RWPE1 (cell line): ENCODE data around the gene COMP.
A peak's percentile ranks its signal among the peaks of the same experiment; 100 is the strongest.
"Not testable (repeated sequence)": the region's sequence is repeated elsewhere in the genome, so short reads cannot be mapped to it uniquely, and the experiment has no call there.

ENCODE experiments used
- CTCF ChIA-PET: fragments of 350-600 bp; sonication (Branson Sonifier 250); formaldehyde crosslinking; extraction: SDS; loops from one replicate; lab custom pipeline; 2021; lab: Yijun Ruan, JAX
- POLR2A ChIA-PET: fragments of 400-600 bp; formaldehyde crosslinking; extraction: SDS; loops from one replicate; lab custom pipeline; 2020; ENCODE audit warnings: antibody characterized with exemption; ENCODE audit not compliant: low non-redundant PET; lab: Yijun Ruan, JAX
- DNase-seq: peaks from one replicate; pipeline ENCODE4 v3.0.0; 2012; ENCODE audit warnings: low spot score
- H3K27ac ChIP-seq: fragments of 450-650 bp; 2 replicates; pipeline ENCODE4 v1.5.1; 2017
- TF ChIP-seq, protein P1 (sequence below): fragments of 450-650 bp; conservative IDR thresholded peaks from 2 replicates; pipeline ENCODE4 v1.5.1; 2017; ENCODE audit warnings: low read depth, mild to moderate bottlenecking

Gene COMP

GRCh38 chr19:18833141-18833476 is 42.0 kb upstream of the COMP start:
- POLR2A ChIA-PET, result no interaction called here
- CTCF ChIA-PET, result interaction anchor here (0.6 to 1.3 kb wide), 5 partner anchors 24 to 226 kb away, joined by 3 to 5 read pairs (median 4); no protein-coding TSS in a partner anchor
- TF ChIP-seq, protein P1, sequence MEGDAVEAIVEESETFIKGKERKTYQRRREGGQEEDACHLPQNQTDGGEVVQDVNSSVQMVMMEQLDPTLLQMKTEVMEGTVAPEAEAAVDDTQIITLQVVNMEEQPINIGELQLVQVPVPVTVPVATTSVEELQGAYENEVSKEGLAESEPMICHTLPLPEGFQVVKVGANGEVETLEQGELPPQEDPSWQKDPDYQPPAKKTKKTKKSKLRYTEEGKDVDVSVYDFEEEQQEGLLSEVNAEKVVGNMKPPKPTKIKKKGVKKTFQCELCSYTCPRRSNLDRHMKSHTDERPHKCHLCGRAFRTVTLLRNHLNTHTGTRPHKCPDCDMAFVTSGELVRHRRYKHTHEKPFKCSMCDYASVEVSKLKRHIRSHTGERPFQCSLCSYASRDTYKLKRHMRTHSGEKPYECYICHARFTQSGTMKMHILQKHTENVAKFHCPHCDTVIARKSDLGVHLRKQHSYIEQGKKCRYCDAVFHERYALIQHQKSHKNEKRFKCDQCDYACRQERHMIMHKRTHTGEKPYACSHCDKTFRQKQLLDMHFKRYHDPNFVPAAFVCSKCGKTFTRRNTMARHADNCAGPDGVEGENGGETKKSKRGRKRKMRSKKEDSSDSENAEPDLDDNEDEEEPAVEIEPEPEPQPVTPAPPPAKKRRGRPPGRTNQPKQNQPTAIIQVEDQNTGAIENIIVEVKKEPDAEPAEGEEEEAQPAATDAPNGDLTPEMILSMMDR, result no peak
- H3K27ac ChIP-seq, result peak overlapping the region; percentile 79
- DNase-seq, result no peak

DNA sequence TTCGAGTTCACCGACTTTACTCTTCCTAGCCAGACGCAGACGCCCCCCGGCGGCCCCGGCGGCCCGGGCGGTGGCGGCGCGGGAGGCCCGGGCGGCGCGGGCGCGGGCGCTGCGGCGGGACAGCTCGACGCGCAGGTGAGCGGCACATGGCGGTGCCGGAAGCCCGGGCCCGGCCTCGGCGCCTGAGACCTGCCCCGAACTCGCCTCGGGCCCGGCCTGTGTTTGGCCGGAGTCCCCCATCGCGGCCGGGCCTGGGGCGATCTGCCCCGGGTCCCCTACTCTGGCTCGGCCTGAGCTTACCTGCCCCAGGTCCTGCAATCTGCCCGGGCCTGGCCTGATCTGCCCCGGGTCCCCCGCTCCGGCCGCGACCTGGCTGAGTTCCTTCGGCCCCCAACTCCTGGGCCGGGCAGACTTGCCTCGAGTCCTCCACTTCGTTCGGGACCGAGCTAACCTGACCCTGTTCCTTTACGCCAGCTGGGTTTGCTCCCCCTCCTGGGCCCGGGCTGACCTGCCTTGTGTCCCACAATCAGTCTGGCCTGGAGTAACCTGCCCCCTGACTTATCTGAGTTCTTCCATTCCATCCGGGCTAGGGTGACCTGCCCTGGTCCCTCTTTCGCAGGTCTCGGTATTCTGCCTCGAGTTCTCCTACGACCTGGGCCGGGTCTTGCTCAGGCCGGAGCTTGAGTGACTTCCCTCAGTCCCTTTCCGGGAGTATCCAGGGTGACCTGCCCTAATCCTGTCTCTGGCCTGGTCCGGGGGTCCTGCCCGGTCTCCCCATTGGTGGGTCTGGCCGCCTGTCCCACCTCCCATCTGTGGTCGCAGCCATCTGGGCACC is 41.4 kb upstream of the COMP start:
- TF ChIP-seq, protein P1, result no peak; the same call in 1 of the 2 replicates
- peak overlapping the region; percentile 79 for H3K27ac ChIP-seq
- ChIA-PET CTCF (interaction anchor here (0.5 to 1.2 kb wide), 6 partner anchors 10 to 239 kb away, joined by 3 to 5 read pairs (median 3); no protein-coding TSS in a partner anchor), POLR2A (interaction anchor here (0.5 to 1.1 kb wide), 3 partner anchors 15 to 332 kb away, joined by 4 to 6 read pairs (median 4); no protein-coding TSS in a partner anchor)
- DNase-seq, result peak; percentile 45

DNA sequence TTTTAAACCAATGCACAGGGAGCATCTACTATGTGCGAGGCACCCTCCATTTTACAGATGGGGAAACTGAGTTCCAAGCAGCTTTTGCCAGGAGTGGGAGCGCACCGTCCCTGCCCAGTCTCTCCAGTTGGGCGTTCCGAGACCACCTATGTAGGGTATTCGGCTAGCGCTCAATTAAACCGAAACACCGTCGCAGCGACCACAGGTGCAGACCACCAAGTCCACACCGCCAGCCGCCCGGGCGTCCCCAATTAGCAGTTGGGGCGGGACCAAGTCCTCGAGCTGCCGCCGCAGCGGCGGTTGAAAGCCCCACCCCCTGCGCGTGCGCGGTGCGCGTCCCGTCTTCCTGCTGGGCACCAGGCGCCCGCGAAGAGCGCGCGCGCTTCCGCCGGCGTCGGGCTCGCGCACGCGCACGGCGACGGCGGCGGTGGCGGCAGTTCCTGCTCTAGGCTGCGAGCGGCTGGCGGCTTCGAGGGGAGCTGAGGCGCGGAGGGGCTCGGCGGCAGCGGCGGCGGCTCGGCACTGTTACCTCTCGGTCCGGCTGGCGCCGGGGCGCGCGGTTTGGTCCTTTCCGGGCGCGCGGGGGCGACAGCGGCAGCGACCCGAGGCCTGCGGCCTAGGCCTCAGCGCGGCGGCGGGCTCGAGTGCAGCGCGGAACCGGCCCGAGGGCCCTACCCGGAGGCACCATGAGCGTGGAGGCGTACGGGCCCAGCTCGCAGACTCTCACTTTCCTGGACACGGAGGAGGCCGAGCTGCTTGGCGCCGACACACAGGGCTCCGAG is 40.6 kb upstream of the COMP start, which contains the start of gene UPF1:
Gene UPF1 (plus strand): TSS at position 436 of the 782 bp plus-strand sequence. CDS start 251 bp downstream, at position 687.
- DNase-seq, result peak; percentile 91
- ChIA-PET CTCF (interaction anchor here (0.5 to 1.2 kb wide), 9 partner anchors 10 to 381 kb away, joined by 3 to 6 read pairs (median 3); no protein-coding TSS in a partner anchor), POLR2A (interaction anchor here (0.5 to 1.1 kb wide), 3 partner anchors 14 to 331 kb away, joined by 4 to 6 read pairs (median 4); no protein-coding TSS in a partner anchor)
- peak within 1 kb of the TSS; percentile 79 for H3K27ac ChIP-seq
- TF ChIP-seq, protein P1, result no peak

DNA sequence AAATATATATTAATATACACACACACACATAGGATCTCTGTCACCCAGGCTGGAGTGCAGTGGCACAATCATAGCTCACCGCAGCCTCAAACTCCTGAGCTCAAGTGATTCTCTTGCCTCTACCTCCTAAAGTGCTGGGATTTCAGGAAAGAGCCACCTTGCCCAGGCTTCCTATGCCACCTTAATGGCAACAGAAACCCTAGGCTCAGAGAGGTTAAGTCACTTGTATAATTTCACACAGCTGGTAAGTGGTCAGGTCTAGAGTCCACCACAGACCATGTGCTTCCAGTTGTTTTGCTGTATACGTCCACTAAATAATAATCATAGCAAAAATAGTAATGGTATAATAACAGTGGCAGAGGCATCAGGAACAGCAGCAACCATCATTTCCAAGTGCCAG is 39.4 kb upstream of the COMP start:
- ChIA-PET CTCF (interaction anchor here (0.6 kb wide), 2 partner anchors 286 to 541 kb away, joined by 3 read pairs; no protein-coding TSS in a partner anchor), POLR2A (no interaction called here)
- TF ChIP-seq, protein P1, result no peak
- no peak for DNase-seq
- no peak overlapping the region for H3K27ac ChIP-seq

DNA sequence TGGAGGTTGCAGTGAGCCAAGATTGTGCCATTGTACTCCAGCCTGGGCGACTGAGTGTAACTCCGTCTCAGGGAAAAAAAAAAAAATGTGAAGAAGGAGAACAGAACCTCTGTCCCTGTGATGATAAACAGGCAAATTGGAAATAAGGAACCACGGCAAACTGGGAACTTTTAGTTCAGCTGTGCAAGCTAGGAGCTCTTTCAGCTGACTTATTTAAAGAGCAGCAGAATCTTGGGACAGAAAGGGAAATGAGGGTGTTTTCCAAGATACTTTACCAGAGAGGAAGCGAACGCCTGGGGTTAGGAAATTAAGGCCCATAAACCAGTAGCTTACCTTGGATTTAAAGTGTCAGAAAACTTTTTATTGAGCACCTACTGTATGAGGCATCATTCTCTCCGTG is 37.7 kb upstream of the COMP start:
- TF ChIP-seq, protein P1, result no peak
- no peak overlapping the region for H3K27ac ChIP-seq
- POLR2A ChIA-PET, result no interaction called here

GRCh38 chr19:18817574-18817973 is 26.5 kb upstream of the COMP start:
- CTCF ChIA-PET, result no interaction called here
- H3K27ac ChIP-seq, result no peak overlapping the region
- TF ChIP-seq, protein P1, result no peak
- POLR2A ChIA-PET, result interaction anchor here (0.7 kb wide), 1 partner anchor 15 kb away, joined by 4 read pairs; no protein-coding TSS in a partner anchor
- no peak for DNase-seq

More for the DNA sequence above, 37.7 kb upstream of the COMP start:
- DNase-seq, result no peak
- CTCF ChIA-PET, result interaction anchor here (0.5 kb wide), 1 partner anchor 500 kb away, joined by 4 read pairs; no protein-coding TSS in a partner anchor

GRCh38 chr19:18816645-18817044 is 25.5 kb upstream of the COMP start:
- POLR2A ChIA-PET, H3K27ac ChIP-seq, DNase-seq, CTCF ChIA-PET: not testable (repeated sequence)
